Esophagus squamous epithelium (tissue), 5 donors: ENCODE data around the gene TPM1. TPM values are rescaled to one million over a fixed set of nuclear protein-coding genes. Genes with fewer than 3 reads are reported as not detected.
"Not testable (repeated sequence)": the region's sequence is repeated elsewhere in the genome, so short reads cannot be mapped to it uniquely, and the experiment has no call there.

Source experiments
- DNase-seq: peaks from one replicate; lab custom pipeline; 2025; lab: John Stamatoyannopoulos, UW
- H3K27ac ChIP-seq, 4 donors: fragments of 200-600 bp; sonication (generic); one replicate each; pipeline ENCODE4 v1.5.1; 2016 to 2019; ENCODE audit warnings: mild to moderate bottlenecking in 1 of 4
- H3K27me3 ChIP-seq, 4 donors: fragments of 200-600 bp; sonication (generic); 1 replicate in 3 of 4; 2 replicates in 1 of 4; pipeline versions ENCODE4 v1.5.1 to v1.6.0; 2017 to 2021; ENCODE audit warnings: antibody characterized with exemption in 1 of 4
- H3K36me3 ChIP-seq, 3 donors: fragments of 200-600 bp; sonication (generic); one replicate each; pipeline ENCODE4 v1.5.1; 2016 to 2019
- H3K4me1 ChIP-seq, 3 donors: fragments of 200-600 bp; sonication (generic); one replicate each; pipeline ENCODE4 v1.5.1; 2017 to 2019
- H3K4me3 ChIP-seq, 4 donors: fragments of 200-600 bp; sonication (generic); 1 replicate in 3 of 4; 2 replicates in 1 of 4; pipeline ENCODE4 v1.5.1; 2016 to 2019; ENCODE audit warnings: mild to moderate bottlenecking in 2 of 4, moderate library complexity in 1 of 4
- H3K9me3 ChIP-seq, 3 donors: fragments of 200-600 bp; sonication (generic); one replicate each; pipeline ENCODE4 v1.5.1; 2016 to 2019
- CTCF ChIP-seq, 6 experiments: fragments of 450-650 bp in 4 of 6; fragments of 200-600 bp in 2 of 6; sonication (generic) in 2 of 6; IDR thresholded peaks; one replicate each; pipeline ENCODE4 v1.5.1; 2016 to 2019; ENCODE audit warnings: antibody characterized with exemption in 6 of 6, mild to moderate bottlenecking in 4 of 6, moderate library complexity in 4 of 6
- POLR2A ChIP-seq, 4 donors: fragments of 450-650 bp; IDR thresholded peaks; one replicate each; pipeline ENCODE4 v1.6.1; 2017; ENCODE audit warnings: antibody characterized with exemption in 4 of 4, mild to moderate bottlenecking in 4 of 4, moderate library complexity in 3 of 4
- WGBS, 2 donors: methylation state at CpG; one replicate each; pipeline ENCODE4 v1.1.5; 2018; 5-methylcytosine and 5-hydroxymethylcytosine counted together
- intact Hi-C: fragments of 100-400 bp; cut with DNase I; formaldehyde crosslinking; loops from one replicate; pipeline ENCODE4 v1.15.0; 2022
- total RNA-seq, 4 donors: library from RNA; depleted of rRNA; stranded (reverse); fragments of >200 nt; gene quantifications; one replicate each; pipeline ENCODE4 v1.1.0, GENCODE V29; 2016
- donor health status: DM: yes; HTN: yes; CAD: no.

TPM1 gene
- total RNA-seq, 4 donors from 2014 or later: 44.3 to 680 (median 138) TPM

GRCh38 chr15:63103416-63103815 lies 60.9 kb downstream of the TPM1 start:
- 48 to 69% methylated on average over 3 of the region's 3 CpGs for WGBS, 2 donors
- H3K4me1 ChIP-seq: peaks cover 0 to 5% (median 0%) of the 10 kb centered on the region in 3 donors
- no peak for DNase-seq

GRCh38 chr15:63104727-63105126 lies 62.2 kb downstream of the TPM1 start:
- H3K27ac ChIP-seq: no peak overlapping the region

More at GRCh38 chr15:63103416-63103815, 60.9 kb downstream of the TPM1 start:
- Histone ChIP-seq H3K36me3 (no peaks in the 10 kb centered on the region), H3K27ac (no peak overlapping the region), H3K9me3 (no peaks in the 10 kb centered on the region), H3K4me3 (no peak overlapping the region), H3K27me3 (peaks cover 0 to 6% (median 0%) of the 10 kb centered on the region in 4 donors)
- intact Hi-C loops: no loop called here
- TF ChIP-seq POLR2A (IDR thresholded peaks at IDR 0.05): no peak
- TF ChIP-seq CTCF (IDR thresholded peaks at IDR 0.05): no peak

GRCh38 chr15:63105354-63105753 lies 62.8 kb downstream of the TPM1 start:
- DNase-seq, intact Hi-C loops, H3K27me3 ChIP-seq, H3K4me3 ChIP-seq, H3K4me1 ChIP-seq, H3K9me3 ChIP-seq, H3K27ac ChIP-seq, H3K36me3 ChIP-seq: not testable (repeated sequence)
- 56 to 82% methylated on average over 6 to 8 of the region's 8 CpGs for WGBS, 2 donors

More at GRCh38 chr15:63104727-63105126, 62.2 kb downstream of the TPM1 start:
- 60 to 86% methylated on average over 7 of the region's 7 CpGs for WGBS, 2 donors
- H3K4me3 ChIP-seq: no peak overlapping the region
- no peak for DNase-seq
- peaks cover 0 to 9% (median 0%) of the 10 kb centered on the region in 4 donors for H3K27me3 ChIP-seq
- H3K4me1 ChIP-seq: peaks cover 0 to 5% (median 0%) of the 10 kb centered on the region in 3 donors
- H3K9me3 ChIP-seq: no peaks in the 10 kb centered on the region
- H3K36me3 ChIP-seq: no peaks in the 10 kb centered on the region
- intact Hi-C loops: no loop called here
- TF ChIP-seq CTCF (IDR thresholded peaks at IDR 0.05) (no peak), POLR2A (IDR thresholded peaks at IDR 0.05) (no peak)

GRCh38 chr15:63107895-63108546 lies 65.5 kb downstream of the TPM1 start:
- 43 to 56% methylated on average over 8 to 9 of the region's 9 CpGs for WGBS, 2 donors
- TF ChIP-seq CTCF (IDR thresholded peaks at IDR 0.05) (no peak), POLR2A (IDR thresholded peaks at IDR 0.05) (no peak)
- peaks cover 0 to 9% (median 0%) of the 10 kb centered on the region in 4 donors for H3K27me3 ChIP-seq
- DNase-seq: no peak
- intact Hi-C loops: no loop called here
- H3K9me3 ChIP-seq: no peaks in the 10 kb centered on the region
- peak overlapping the region in 3 of 4 donors; percentile 4 to 67 (median 47) for H3K27ac ChIP-seq
- H3K4me1 ChIP-seq: peaks cover 0 to 5% (median 0%) of the 10 kb centered on the region in 3 donors
- no peaks in the 10 kb centered on the region for H3K36me3 ChIP-seq
- H3K4me3 ChIP-seq: no peak overlapping the region

GRCh38 chr15:63109498-63109897 lies 67.0 kb downstream of the TPM1 start:
- H3K9me3 ChIP-seq: no peaks in the 10 kb centered on the region
- intact Hi-C loops: no loop called here
- peaks cover 0 to 9% (median 0%) of the 10 kb centered on the region in 4 donors for H3K27me3 ChIP-seq
- no peak for TF ChIP-seq POLR2A (IDR thresholded peaks at IDR 0.05)
- TF ChIP-seq CTCF (IDR thresholded peaks at IDR 0.05): no peak
- peaks cover 0 to 5% (median 0%) of the 10 kb centered on the region in 3 donors for H3K4me1 ChIP-seq
- 72 to 76% methylated on average over 2 of the region's 2 CpGs for WGBS, 2 donors
- H3K36me3 ChIP-seq: no peaks in the 10 kb centered on the region
- DNase-seq: no peak
- H3K4me3 ChIP-seq: no peak overlapping the region
- H3K27ac ChIP-seq: no peak overlapping the region
